Measurements from ENCODE around the gene KCNJ6. TPM values are rescaled to one million over a fixed set of nuclear protein-coding genes. Genes with fewer than 3 reads are reported as not detected.
"Not testable (repeated sequence)": the region's sequence is repeated elsewhere in the genome, so short reads cannot be mapped to it uniquely, and the experiment has no call there.

The KCNJ6 gene
- polyA plus RNA-seq, 6 donors from 2014 or later, result not detected

DNA sequence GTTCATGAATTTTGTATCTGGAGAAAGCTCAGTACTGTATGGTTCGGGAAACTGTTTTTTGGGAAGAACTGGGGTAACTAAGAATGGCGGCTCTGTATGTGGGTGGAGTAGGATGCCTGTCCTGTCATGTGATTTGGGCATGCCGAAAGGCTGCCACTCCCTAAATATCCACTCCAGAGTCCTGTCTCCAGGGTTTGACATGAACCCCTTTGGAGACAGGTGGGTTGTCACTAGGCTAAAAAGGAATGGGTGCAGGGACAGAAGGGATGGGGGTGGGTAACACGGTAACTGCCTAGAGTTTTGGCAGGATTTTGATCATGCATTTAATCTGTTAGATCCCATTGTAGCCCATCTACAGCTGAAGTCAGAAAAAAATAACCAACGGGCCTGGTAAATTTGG is 150.1 kb downstream of the KCNJ6 start:
- ATAC-seq (ENCODE audit: low read depth in 2 of 2) (no peak), DNase-seq (no peak)
- H3K4me1 Mint-ChIP-seq, result no peaks in the 10 kb centered on the region
- H3K36me3 Mint-ChIP-seq, result no peaks in the 10 kb centered on the region
- no peak overlapping the region for H3K27ac Mint-ChIP-seq
- H3K4me3 Mint-ChIP-seq, result no peak overlapping the region
- H3K9me3 Mint-ChIP-seq, result no peaks in the 10 kb centered on the region
- H3K27me3 Mint-ChIP-seq, result no peaks in the 10 kb centered on the region

DNA sequence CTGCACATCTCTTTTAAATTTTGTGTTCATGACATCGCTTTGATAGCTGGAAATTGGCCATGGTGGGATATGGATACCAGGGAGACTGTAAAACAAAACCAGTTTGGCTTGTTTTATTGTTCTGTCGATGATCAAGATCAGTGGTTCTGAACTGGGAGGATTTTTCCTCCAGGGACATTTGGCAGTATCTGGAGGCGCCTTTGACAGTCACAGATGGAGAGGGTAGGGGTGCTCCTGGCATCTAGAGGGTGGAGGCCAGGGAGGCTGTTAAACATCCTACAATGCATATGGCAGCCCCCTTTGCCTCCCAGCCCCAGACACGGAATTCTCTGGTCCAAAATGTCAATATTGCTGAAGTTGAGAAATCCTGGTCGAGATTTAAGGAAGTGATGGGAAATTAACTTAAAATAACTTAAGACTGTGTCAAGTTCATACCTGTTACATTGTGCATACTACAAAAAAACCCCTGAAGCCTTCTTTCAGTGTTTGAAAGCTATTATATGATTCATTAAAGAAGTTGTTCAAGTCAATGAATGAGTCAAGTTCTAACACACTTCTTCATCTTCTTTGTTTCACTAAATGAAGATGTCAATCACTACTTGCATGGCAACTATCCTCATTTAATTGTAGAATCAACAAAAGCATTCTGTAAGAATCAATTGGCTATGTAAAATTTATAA is 150.9 kb downstream of the KCNJ6 start:
- H3K27me3 Mint-ChIP-seq, result no peaks in the 10 kb centered on the region

DNA sequence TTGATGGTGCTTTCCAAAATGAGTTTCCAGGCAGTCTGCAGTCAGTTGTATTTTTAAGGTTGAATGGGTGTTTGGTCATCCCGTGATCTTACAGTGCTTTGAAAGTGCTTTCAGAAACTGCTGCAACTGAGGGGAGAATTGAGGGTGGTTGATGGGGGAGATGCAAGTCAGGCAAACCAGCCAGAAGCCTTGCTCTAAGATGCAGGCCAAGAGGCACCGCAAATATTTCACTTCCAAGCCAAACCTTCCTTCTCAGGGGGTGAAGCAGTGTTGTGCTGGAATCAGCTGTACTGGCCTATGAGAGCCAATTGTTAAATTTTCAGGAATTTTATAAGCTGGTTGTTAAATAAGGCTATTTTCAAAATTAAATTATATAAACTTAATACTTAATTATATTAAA is 151.6 kb downstream of the KCNJ6 start:
- no peak overlapping the region for H3K27ac Mint-ChIP-seq
- ATAC-seq (ENCODE audit: low read depth in 2 of 2), result no peak
- no peaks in the 10 kb centered on the region for H3K4me1 Mint-ChIP-seq
- no peak overlapping the region for H3K4me3 Mint-ChIP-seq
- no peaks in the 10 kb centered on the region for H3K9me3 Mint-ChIP-seq
- DNase-seq, result no peak
- no peaks in the 10 kb centered on the region for H3K27me3 Mint-ChIP-seq
- no peaks in the 10 kb centered on the region for H3K36me3 Mint-ChIP-seq

More for the DNA sequence above, 150.9 kb downstream of the KCNJ6 start:
- H3K4me3 Mint-ChIP-seq, result no peak overlapping the region
- H3K4me1 Mint-ChIP-seq, result no peaks in the 10 kb centered on the region
- no peak for ATAC-seq (ENCODE audit: low read depth in 2 of 2)
- no peaks in the 10 kb centered on the region for H3K9me3 Mint-ChIP-seq
- DNase-seq, result no peak
- no peaks in the 10 kb centered on the region for H3K36me3 Mint-ChIP-seq
- no peak overlapping the region for H3K27ac Mint-ChIP-seq

DNA sequence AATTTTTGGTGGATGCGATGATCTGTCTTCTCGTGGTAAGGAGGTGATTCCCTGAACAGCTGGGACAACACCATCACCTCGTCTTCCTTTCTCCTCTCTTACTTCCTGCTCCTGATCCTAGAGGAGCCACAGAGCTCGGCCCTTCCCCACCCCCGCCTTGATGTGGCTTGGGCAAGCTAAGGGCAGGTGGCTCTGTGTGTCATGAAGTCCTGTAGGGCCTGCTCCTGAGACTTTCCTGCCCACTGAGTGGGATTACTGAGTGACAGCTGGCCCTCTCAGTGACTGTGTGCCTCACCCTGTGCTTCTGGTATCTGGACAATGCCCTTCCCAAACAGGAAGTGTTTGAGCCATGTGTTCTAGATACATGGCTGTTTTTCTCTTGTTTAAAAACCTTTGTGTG is 153.0 kb downstream of the KCNJ6 start:
- DNase-seq (no peak), ATAC-seq (ENCODE audit: low read depth in 2 of 2) (no peak)
- no peaks in the 10 kb centered on the region for H3K36me3 Mint-ChIP-seq
- no peak overlapping the region for H3K27ac Mint-ChIP-seq
- no peak overlapping the region for H3K4me3 Mint-ChIP-seq
- H3K27me3 Mint-ChIP-seq, result no peaks in the 10 kb centered on the region
- no peaks in the 10 kb centered on the region for H3K9me3 Mint-ChIP-seq
- no peaks in the 10 kb centered on the region for H3K4me1 Mint-ChIP-seq

DNA sequence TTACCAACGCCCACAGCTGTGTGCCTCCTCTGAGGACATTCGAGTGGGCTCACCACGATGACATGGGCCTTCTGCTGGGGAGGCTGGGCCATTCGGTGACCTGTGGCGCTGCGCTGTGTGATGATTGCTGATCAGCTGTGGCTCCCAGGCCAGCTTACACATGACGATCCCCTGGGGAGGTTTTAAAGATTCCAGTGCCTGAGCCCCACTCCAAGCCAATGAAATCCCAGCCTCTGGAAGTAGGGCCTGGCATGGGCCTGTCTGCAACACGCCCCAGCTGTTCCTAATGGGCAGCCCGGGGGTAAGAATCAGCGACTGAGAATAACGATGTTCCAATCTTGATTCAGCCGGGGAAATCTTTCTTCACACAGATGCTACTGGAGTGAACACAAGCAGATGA is 153.7 kb downstream of the KCNJ6 start:
- Mint-ChIP-seq H3K27ac (no peak overlapping the region), H3K27me3 (no peaks in the 10 kb centered on the region), H3K36me3 (no peaks in the 10 kb centered on the region), H3K9me3 (no peaks in the 10 kb centered on the region), H3K4me1 (no peaks in the 10 kb centered on the region), H3K4me3 (no peak overlapping the region)
- DNase-seq (no peak), ATAC-seq (ENCODE audit: low read depth in 2 of 2) (no peak)

DNA sequence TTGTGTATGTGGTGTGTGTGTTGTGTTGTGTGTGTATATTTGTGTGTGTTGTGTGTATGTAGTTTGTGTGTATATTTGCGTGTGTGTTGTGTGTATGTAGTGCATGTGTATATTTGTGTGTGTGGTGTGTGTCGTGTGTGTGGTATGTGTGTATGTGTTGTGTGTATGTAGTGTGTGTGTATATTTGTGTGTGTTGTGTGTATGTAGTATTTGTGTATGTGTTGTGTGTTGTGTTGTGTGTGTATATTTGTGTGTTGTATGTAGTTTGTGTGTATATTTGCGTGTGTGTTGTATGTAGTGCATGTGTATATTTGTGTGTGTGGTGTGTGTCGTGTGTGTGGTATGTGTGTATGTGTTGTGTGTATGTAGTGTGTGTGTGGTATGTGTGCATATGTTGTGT is 154.9 kb downstream of the KCNJ6 start:
- ATAC-seq (ENCODE audit: low read depth in 2 of 2); H3K36me3 Mint-ChIP-seq: not testable (repeated sequence)

DNA sequence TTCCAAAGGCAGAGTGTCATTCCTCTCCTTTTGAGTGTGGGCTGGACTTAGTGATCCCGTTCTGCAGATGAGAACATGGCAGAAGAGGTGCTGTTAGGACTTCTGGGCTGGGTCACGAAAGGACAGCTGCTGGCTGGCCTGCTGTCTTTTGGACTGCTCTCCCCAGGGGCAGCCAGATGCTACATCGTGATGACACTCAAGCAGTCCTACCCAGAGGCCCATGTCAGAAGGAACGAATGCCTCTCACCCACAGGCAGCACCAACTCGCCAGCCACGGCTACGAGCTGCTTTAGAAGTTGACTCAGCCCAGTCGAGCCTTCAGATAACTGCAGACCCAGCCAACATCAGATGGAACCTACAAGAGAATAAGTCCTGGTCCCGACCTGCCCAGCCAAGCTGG is 156.5 kb downstream of the KCNJ6 start:
- ATAC-seq (ENCODE audit: low read depth in 2 of 2) (no peak), DNase-seq (no peak)
- Mint-ChIP-seq H3K36me3 (no peaks in the 10 kb centered on the region), H3K9me3 (no peaks in the 10 kb centered on the region), H3K27ac (peak overlapping the region in 1 of 6 donors; percentile 53), H3K27me3 (no peaks in the 10 kb centered on the region), H3K4me1 (no peaks in the 10 kb centered on the region), H3K4me3 (no peak overlapping the region)

More for the DNA sequence above, 154.9 kb downstream of the KCNJ6 start:
- not testable (repeated sequence) for H3K4me3 Mint-ChIP-seq, DNase-seq, H3K9me3 Mint-ChIP-seq, H3K27me3 Mint-ChIP-seq, H3K4me1 Mint-ChIP-seq, H3K27ac Mint-ChIP-seq

DNA sequence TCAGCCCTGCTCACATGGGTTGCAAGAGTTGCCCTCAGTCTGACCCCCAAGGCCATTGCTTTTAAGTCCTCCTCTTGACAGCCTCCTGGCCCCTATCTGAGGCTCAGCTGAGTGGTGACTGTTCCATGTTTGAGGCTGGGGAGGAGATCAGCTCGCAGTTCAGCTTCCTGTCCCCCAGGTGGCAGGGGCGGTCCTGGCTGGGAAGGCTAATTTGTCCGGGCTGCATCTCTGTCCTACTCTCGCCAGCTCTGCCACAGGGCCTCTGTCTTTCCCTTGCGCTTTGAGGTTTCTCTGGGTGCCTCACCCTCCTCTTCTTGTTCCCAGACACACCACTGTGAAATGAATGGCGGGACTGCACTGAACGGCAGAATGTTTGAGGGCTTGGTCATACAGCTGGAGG is 157.3 kb downstream of the KCNJ6 start:
- H3K4me1 Mint-ChIP-seq, result no peaks in the 10 kb centered on the region
- no peaks in the 10 kb centered on the region for H3K27me3 Mint-ChIP-seq
- no peak for DNase-seq
- no peaks in the 10 kb centered on the region for H3K9me3 Mint-ChIP-seq
- no peaks in the 10 kb centered on the region for H3K36me3 Mint-ChIP-seq
- no peak for ATAC-seq (ENCODE audit: low read depth in 2 of 2)
- peak overlapping the region in 1 of 6 donors; percentile 17 for H3K27ac Mint-ChIP-seq
- no peak overlapping the region for H3K4me3 Mint-ChIP-seq

DNA sequence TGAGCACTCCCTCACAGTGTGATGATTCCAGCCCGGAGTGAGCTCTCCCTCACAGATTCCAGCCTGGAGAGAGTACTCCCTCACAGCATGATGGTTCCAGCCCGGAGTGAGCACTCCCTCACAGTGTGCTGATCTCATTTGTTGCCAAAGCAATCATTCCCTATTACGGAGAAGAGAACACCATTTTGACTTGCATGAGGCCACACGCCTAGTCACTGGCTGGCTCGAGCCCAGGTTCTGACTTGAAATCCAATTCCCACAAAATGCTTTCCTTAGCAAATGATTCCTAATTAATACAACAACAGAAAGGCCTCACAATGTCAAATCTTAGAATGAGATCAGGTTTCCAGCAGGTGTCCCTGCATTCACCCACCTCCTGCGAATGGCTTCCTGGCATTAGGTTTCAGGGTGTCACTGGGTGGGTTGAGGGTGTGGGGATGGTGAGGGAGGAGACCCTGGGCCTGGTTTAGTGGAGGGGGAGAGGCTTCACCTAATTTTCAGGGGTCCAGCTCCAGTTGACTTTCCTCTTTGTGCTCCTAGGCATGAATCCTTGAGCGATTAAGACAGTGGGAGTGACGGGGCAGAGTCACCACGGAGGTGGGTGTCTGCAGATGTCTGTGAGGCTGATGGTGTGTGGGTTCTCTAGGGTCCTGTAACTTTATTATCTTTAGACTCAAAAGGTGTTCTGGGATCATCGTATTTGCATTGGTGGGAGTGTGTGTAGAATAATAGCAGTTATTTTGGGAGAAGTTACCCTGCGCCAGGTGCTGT is 158.5 kb downstream of the KCNJ6 start:
- ATAC-seq (ENCODE audit: low read depth in 2 of 2) (no peak), DNase-seq (no peak)
- Mint-ChIP-seq H3K9me3 (no peaks in the 10 kb centered on the region), H3K4me1 (no peaks in the 10 kb centered on the region), H3K27me3 (no peaks in the 10 kb centered on the region), H3K4me3 (no peak overlapping the region), H3K27ac (no peak overlapping the region), H3K36me3 (no peaks in the 10 kb centered on the region)

DNA sequence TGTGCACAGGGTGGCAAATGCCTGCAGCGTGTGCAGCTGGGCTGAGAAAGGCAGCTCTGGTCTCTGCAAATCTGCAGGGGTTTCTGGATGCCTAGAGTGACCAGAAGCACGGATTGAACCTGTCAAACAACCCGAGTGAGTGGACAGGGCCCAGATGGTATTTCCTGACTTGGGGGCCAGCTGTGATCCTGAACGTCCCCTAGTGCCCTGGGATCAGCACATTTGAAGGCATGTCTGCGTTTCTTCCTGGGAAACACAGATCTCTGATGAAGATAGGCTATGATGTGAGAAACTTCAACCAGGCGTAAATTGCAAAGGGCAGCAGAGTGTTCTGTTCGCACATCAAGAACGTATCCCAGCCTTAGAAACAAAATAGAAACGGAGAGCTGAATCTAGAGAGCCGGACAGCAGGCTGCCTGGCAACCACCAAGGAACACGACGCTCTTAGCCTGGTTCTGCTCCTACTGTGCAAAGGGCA is 163.1 kb downstream of the KCNJ6 start:
- no peaks in the 10 kb centered on the region for H3K27me3 Mint-ChIP-seq
- no peaks in the 10 kb centered on the region for H3K36me3 Mint-ChIP-seq
- DNase-seq (no peak), ATAC-seq (ENCODE audit: low read depth in 2 of 2) (no peak)
- peaks cover 0 to 2% (median 0%) of the 10 kb centered on the region in 7 donors for H3K9me3 Mint-ChIP-seq
- H3K4me1 Mint-ChIP-seq, result no peaks in the 10 kb centered on the region
- no peak overlapping the region for H3K27ac Mint-ChIP-seq
- no peak overlapping the region for H3K4me3 Mint-ChIP-seq

DNA sequence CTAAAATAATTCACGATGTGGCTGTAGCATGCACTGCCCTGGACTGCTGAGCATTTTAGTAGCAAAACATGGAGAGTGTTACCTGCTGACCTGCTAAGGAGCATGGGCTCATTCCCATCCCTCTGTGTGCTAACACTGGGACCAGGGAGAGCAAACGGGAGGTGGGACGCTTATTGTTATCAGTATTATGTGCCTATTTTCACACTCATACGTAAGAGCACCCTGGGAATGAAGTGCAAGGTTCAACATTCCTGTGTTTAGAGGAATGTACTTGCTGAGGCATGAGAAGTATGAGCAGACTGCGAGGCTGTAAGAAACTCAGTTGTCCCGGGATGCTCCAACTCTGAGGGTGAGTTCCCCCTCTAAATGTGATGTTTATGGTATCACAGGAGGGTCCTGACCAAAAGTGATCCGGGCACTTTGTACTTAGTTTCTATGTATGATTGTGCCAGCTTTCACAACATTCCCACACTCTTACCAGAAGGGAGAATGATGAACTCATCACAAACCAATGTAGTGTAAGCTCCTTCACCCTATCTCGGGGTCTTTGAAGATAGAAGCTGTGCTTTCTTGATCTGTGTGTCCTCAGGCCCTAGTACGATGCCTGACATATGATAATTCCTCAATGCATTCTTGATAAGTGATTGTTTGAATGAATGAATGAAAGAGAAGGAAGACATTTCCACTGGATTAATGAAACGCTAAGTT is 164.8 kb downstream of the KCNJ6 start:
- H3K4me3 Mint-ChIP-seq, result no peak overlapping the region
- no peaks in the 10 kb centered on the region for H3K27me3 Mint-ChIP-seq
- no peak for ATAC-seq (ENCODE audit: low read depth in 2 of 2)
- H3K27ac Mint-ChIP-seq, result no peak overlapping the region
- H3K4me1 Mint-ChIP-seq, result no peaks in the 10 kb centered on the region
- H3K9me3 Mint-ChIP-seq, result peaks cover 0 to 6% (median 2%) of the 10 kb centered on the region in 7 donors
- H3K36me3 Mint-ChIP-seq, result no peaks in the 10 kb centered on the region
- DNase-seq, result no peak

DNA sequence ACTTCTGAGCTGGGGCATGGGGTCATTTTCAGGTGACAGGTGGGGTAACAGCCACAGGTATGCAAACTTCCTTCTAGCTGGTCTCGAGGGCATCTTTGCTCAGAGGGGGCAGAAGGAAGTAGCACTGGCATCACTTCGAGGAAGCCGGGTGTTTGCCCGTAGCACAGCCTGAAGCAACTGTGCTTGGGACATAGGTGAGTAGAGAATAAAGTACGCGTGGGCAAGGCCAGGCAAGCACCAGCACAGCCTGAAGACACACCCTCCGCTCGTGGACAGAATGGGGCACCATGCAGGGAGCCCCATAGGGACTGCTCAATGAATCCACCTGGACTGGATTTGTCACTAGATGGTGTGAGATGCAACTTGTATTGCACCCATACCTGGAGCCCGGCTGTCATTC is 167.1 kb downstream of the KCNJ6 start:
- Mint-ChIP-seq H3K4me3 (peak overlapping the region in 1 of 8 donors; percentile 2), H3K9me3 (peaks cover 0 to 6% (median 2%) of the 10 kb centered on the region in 7 donors), H3K4me1 (no peaks in the 10 kb centered on the region), H3K36me3 (no peaks in the 10 kb centered on the region), H3K27me3 (no peaks in the 10 kb centered on the region), H3K27ac (peak overlapping the region in 1 of 6 donors; percentile 76)
- DNase-seq (no peak), ATAC-seq (ENCODE audit: low read depth in 2 of 2) (no peak)

DNA sequence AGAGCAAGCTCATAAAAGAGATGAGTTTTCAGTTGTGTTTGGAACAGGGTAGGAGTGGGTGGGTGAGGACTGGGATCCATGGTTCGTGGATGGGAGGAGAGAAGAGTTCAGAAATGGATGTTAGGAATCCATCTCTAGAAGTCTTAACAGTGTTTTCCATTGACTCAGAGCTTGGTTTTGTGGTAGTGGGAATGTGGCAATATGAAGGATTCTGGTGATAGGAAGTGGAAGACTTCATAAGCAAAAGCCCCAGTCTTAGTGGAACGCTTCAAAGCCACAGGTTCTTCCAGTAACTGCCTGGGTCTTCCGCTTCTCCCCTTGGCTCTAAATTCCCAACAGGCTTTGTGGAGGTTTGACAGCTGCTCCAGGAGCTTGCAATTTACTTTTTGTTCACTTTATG is 167.9 kb downstream of the KCNJ6 start:
- DNase-seq, result no peak
- H3K27ac Mint-ChIP-seq, result no peak overlapping the region
- no peaks in the 10 kb centered on the region for H3K4me1 Mint-ChIP-seq
- no peaks in the 10 kb centered on the region for H3K36me3 Mint-ChIP-seq
- no peak overlapping the region for H3K4me3 Mint-ChIP-seq
- ATAC-seq (ENCODE audit: low read depth in 2 of 2), result no peak
- H3K9me3 Mint-ChIP-seq, result peaks cover 0 to 6% (median 2%) of the 10 kb centered on the region in 7 donors
- H3K27me3 Mint-ChIP-seq, result no peaks in the 10 kb centered on the region

DNA sequence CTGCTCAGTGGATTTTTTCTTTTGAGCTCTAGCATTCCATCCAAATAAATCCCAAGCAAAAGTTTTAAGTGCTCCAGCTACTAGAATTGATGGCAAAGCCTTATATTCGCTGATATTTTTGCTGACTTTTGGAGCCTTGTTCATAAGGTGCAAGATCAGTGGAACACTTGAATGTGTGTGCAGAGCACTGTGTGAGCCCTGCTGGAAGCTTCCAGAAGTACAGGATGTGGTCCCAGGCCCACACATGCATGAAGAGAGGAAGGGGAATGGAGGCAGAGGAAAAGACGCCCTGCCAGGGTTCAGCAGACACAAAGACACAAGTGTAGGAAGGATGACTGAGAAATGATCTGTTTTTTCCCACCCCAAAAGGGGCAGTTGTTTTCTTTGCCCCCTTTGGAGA is 169.4 kb downstream of the KCNJ6 start:
- Mint-ChIP-seq H3K9me3 (peaks cover 0 to 6% (median 2%) of the 10 kb centered on the region in 7 donors), H3K27ac (no peak overlapping the region), H3K36me3 (no peaks in the 10 kb centered on the region), H3K4me3 (no peak overlapping the region), H3K4me1 (peaks cover 2 to 3% (median 3%) of the 10 kb centered on the region in 3 donors), H3K27me3 (no peaks in the 10 kb centered on the region)
- ATAC-seq (ENCODE audit: low read depth in 2 of 2) (no peak), DNase-seq (no peak)

Data from naive B cell (primary cell).